ENCODE measurements around the gene ACSM6. TPM values are rescaled to one million over a fixed set of nuclear protein-coding genes. Genes with fewer than 3 reads are reported as not detected.
A peak's percentile ranks its signal among the peaks of the same experiment; 100 is the strongest.
"Not testable (repeated sequence)": the region's sequence is repeated elsewhere in the genome, so short reads cannot be mapped to it uniquely, and the experiment has no call there.

Gene ACSM6
- total RNA-seq, 1 experiment from 2014 or later = not detected

DNA sequence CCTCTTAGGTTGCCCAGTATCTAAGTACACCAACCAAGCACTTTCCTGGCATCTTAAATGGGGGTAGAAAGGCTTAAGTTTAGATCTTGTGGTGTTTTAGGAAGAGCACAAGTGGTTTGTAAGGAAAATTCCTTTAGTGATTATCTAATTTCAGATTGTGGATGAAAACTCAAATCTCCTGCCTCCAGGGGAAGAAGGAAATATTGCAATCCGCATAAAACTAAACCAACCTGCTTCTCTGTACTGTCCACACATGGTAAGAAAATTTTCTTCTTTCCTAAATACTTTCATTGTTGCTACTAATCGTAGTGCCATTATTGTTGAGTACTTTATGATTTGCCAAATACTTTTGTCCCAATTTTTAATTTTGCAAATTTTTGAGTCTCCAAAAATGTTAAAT is 31.1 kb downstream of the ACSM6 start:
- ChIA-PET CTCF (no interaction called here), POLR2A (no interaction called here)
- peak overlapping the region; percentile 32; the same call in 1 of the 2 replicates for H3K27ac Mint-ChIP-seq
- peaks cover 52% of the 10 kb centered on the region for H3K4me1 Mint-ChIP-seq
- peaks cover 6% of the 10 kb centered on the region for H3K9me3 Mint-ChIP-seq
- no peaks in the 10 kb centered on the region for H3K27me3 Mint-ChIP-seq (ENCODE audit: low read depth)
- TF ChIP-seq CBFB (CRISPR knock-in tag; IDR thresholded peaks at IDR 0.05; ENCODE audit: low read depth) (no peak), ZNF423 (CRISPR knock-in tag; IDR thresholded peaks at IDR 0.05) (no peak), ZNF232 (CRISPR knock-in tag; IDR thresholded peaks at IDR 0.05) (no peak), RELA (CRISPR knock-in tag; IDR thresholded peaks at IDR 0.05; ENCODE audit: borderline replicate concordance) (no peak), SP1 (CRISPR knock-in tag; conservative IDR thresholded peaks at IDR 0.05) (no peak), NR1H2 (CRISPR knock-in tag; IDR thresholded peaks at IDR 0.05) (no peak), GABPB1 (CRISPR knock-in tag; IDR thresholded peaks at IDR 0.05) (no peak), TP53 (CRISPR knock-in tag; IDR thresholded peaks at IDR 0.05) (no peak), ZNF396 (CRISPR knock-in tag; IDR thresholded peaks at IDR 0.05; ENCODE audit: borderline replicate concordance) (no peak), JAZF1 (CRISPR knock-in tag; IDR thresholded peaks at IDR 0.05) (no peak), ZNF416 (CRISPR knock-in tag; IDR thresholded peaks at IDR 0.05) (no peak)
- TF ChIP-seq, protein P1, sequence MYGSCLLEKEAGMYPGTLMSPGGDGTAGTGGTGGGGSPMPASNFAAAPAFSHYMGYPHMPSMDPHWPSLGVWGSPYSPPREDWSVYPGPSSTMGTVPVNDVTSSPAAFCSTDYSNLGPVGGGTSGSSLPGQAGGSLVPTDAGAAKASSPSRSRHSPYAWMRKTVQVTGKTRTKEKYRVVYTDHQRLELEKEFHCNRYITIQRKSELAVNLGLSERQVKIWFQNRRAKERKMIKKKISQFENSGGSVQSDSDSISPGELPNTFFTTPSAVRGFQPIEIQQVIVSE (CRISPR knock-in tag; IDR thresholded peaks at IDR 0.05; ENCODE audit: borderline replicate concordance) = no peak
- TF ChIP-seq, protein P2, sequence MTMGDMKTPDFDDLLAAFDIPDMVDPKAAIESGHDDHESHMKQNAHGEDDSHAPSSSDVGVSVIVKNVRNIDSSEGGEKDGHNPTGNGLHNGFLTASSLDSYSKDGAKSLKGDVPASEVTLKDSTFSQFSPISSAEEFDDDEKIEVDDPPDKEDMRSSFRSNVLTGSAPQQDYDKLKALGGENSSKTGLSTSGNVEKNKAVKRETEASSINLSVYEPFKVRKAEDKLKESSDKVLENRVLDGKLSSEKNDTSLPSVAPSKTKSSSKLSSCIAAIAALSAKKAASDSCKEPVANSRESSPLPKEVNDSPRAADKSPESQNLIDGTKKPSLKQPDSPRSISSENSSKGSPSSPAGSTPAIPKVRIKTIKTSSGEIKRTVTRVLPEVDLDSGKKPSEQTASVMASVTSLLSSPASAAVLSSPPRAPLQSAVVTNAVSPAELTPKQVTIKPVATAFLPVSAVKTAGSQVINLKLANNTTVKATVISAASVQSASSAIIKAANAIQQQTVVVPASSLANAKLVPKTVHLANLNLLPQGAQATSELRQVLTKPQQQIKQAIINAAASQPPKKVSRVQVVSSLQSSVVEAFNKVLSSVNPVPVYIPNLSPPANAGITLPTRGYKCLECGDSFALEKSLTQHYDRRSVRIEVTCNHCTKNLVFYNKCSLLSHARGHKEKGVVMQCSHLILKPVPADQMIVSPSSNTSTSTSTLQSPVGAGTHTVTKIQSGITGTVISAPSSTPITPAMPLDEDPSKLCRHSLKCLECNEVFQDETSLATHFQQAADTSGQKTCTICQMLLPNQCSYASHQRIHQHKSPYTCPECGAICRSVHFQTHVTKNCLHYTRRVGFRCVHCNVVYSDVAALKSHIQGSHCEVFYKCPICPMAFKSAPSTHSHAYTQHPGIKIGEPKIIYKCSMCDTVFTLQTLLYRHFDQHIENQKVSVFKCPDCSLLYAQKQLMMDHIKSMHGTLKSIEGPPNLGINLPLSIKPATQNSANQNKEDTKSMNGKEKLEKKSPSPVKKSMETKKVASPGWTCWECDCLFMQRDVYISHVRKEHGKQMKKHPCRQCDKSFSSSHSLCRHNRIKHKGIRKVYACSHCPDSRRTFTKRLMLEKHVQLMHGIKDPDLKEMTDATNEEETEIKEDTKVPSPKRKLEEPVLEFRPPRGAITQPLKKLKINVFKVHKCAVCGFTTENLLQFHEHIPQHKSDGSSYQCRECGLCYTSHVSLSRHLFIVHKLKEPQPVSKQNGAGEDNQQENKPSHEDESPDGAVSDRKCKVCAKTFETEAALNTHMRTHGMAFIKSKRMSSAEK (CRISPR knock-in tag; IDR thresholded peaks at IDR 0.05; ENCODE audit: borderline replicate concordance) = no peak
- peaks cover 23% of the 10 kb centered on the region for H3K36me3 Mint-ChIP-seq
- no peak for ATAC-seq
- H3K4me3 Mint-ChIP-seq = no peak overlapping the region
- no peak for DNase-seq (ENCODE audit: low spot score)

- TF ChIP-seq TEAD1 (CRISPR knock-in tag; IDR thresholded peaks at IDR 0.05) = 0 out of 2 replicates have a peak, but pooled peaks have one; percentile 12
- peak; percentile 48 for TF ChIP-seq USF2 (CRISPR knock-in tag; IDR thresholded peaks at IDR 0.05)
- H3K4me3 Mint-ChIP-seq = peak overlapping the region; percentile 45
- peaks cover 55% of the 10 kb centered on the region for H3K4me1 Mint-ChIP-seq
- not testable (repeated sequence) for H3K27me3 Mint-ChIP-seq (ENCODE audit: low read depth); DNase-seq (ENCODE audit: low spot score); ATAC-seq; H3K9me3 Mint-ChIP-seq
- CTCF ChIA-PET = interaction anchor here (1.3 to 2.1 kb wide), 3 partner anchors 14 to 46 kb away, joined by 3 to 9 read pairs (median 5); no protein-coding TSS in a partner anchor
- peak overlapping the region; percentile 100 for H3K27ac Mint-ChIP-seq
- POLR2A ChIA-PET = interaction anchor here (0.6 kb wide), 1 partner anchor 212 kb away, joined by 3 read pairs; no protein-coding TSS in a partner anchor
- H3K36me3 Mint-ChIP-seq = peaks cover 19% of the 10 kb centered on the region
Measured at GRCh38 chr10:95228934-95229723, 35.1 kb downstream of the ACSM6 start.

Data from WTC11 (cell line).